Natural killer cell (primary cell): Measurements from ENCODE around the gene RERE. TPM values are rescaled to one million over a fixed set of nuclear protein-coding genes. Genes with fewer than 3 reads are reported as not detected.
A peak's percentile ranks its signal among the peaks of the same experiment; 100 is the strongest.

Experiments
- ATAC-seq, 3 donors: fragments of 150-1000 bp in 2 of 3; fragments of 200-7000 bp in 1 of 3; cut with Tn5 transposase; 1 replicate in 1 of 3; 2 replicates in 2 of 3; pipeline ENCODE4 v1.10.0; 2021; ENCODE audit warnings: mild to moderate bottlenecking in 2 of 3, moderate library complexity in 2 of 3
- DNase-seq, 2 donors: peaks; one replicate each; pipeline versions ENCODE4 v3.0.0 to v3.0.0-alpha.2; 2013 to 2021; ENCODE audit warnings: mixed read lengths in 1 of 2
- H3K27ac ChIP-seq: one replicate; pipeline ENCODE4 v1.5.1; 2013; ENCODE audit warnings: mild to moderate bottlenecking, low read length
- H3K27me3 ChIP-seq: one replicate; pipeline ENCODE4 v1.6.1; 2013; ENCODE audit warnings: low read length; ENCODE audit not compliant: control insufficient read depth, insufficient read depth
- H3K36me3 ChIP-seq: one replicate; pipeline ENCODE4 v1.6.1; 2013; ENCODE audit warnings: low read length; ENCODE audit not compliant: control insufficient read depth, insufficient read depth
- H3K4me1 ChIP-seq: one replicate; pipeline ENCODE4 v1.6.1; 2013; ENCODE audit warnings: low read length; ENCODE audit not compliant: control insufficient read depth, insufficient read depth
- H3K4me3 ChIP-seq: one replicate; pipeline ENCODE4 v1.5.1; 2013; ENCODE audit warnings: low read length
- H3K9me3 ChIP-seq: one replicate; pipeline ENCODE4 v1.6.1; 2013; ENCODE audit warnings: low read length; ENCODE audit not compliant: control insufficient read depth, insufficient read depth
- H3K27ac Mint-ChIP-seq, 2 donors: one replicate each; pipeline ENCODE4 v1.8.0; 2022; ENCODE audit warnings: mild to moderate bottlenecking in 2 of 2, mixed read lengths in 2 of 2, moderate library complexity in 1 of 2
- H3K27me3 Mint-ChIP-seq, 2 donors: one replicate each; pipeline ENCODE4 v1.8.0; 2022; ENCODE audit warnings: low read depth in 2 of 2, mixed read lengths in 2 of 2
- H3K36me3 Mint-ChIP-seq: one replicate; pipeline ENCODE4 v1.8.0; 2022; ENCODE audit warnings: mixed read lengths
- H3K4me1 Mint-ChIP-seq, 2 donors: one replicate each; pipeline ENCODE4 v1.8.0; 2022; ENCODE audit warnings: mixed read lengths in 2 of 2
- H3K4me3 Mint-ChIP-seq: one replicate; pipeline ENCODE4 v1.8.0; 2022; ENCODE audit warnings: mild to moderate bottlenecking, moderate library complexity, mixed read lengths
- H3K9me3 Mint-ChIP-seq, 2 donors: one replicate each; pipeline ENCODE4 v1.8.0; 2022; ENCODE audit warnings: mixed read lengths in 2 of 2
- CTCF ChIP-seq: fragments of 200-600 bp; IDR thresholded peaks from one replicate; pipeline ENCODE4 v1.8.0; 2022; ENCODE audit warnings: antibody characterized with exemption
- WGBS: methylation state at CpG from one replicate; pipeline ENCODE4 v1.1.7; 2013; ENCODE audit warnings: missing lambda C conversion rate; ENCODE audit not compliant: insufficient coverage; 5-methylcytosine and 5-hydroxymethylcytosine counted together
- intact Hi-C: fragments of 100-400 bp; cut with micrococcal nuclease; formaldehyde crosslinking; loops from one replicate; pipeline ENCODE4 v1.14.2; 2022
- total RNA-seq, 4 donors: library from RNA; stranded (reverse); fragments of 120-200 nt in 1 of 4; gene quantifications; one replicate each; pipeline versions ENCODE4 v1.2.3 to v1.2.4, GENCODE V29; 2013 to 2022

The RERE gene
- total RNA-seq, 3 donors from 2014 or later (not counting 1 experiment from before 2014, with no cell fraction given) = 67.7 to 76.0 (median 73.0) TPM

- H3K27ac Mint-ChIP-seq = peak overlapping the region; percentile 80 to 85
- intact Hi-C loops = loop anchor here (5.0 kb wide), 1 partner anchor 33 kb away; no protein-coding TSS in a partner anchor
- TF ChIP-seq CTCF = no peak
- Histone ChIP-seq H3K27ac (peak overlapping the region; percentile 32), H3K36me3 (no peaks in the 10 kb centered on the region), H3K4me1 (peaks cover 8% of the 10 kb centered on the region), H3K4me3 (no peak overlapping the region), H3K27me3 (no peaks in the 10 kb centered on the region), H3K9me3 (no peaks in the 10 kb centered on the region)
- no peaks in the 10 kb centered on the region for H3K27me3 Mint-ChIP-seq
- 30% methylated on average over 6 of the region's 7 CpGs for WGBS
- peaks cover 57 to 58% of the 10 kb centered on the region in 2 donors for H3K4me1 Mint-ChIP-seq
- no peaks in the 10 kb centered on the region for H3K36me3 Mint-ChIP-seq
- peak in 1 of 2 donors; percentile 27 for DNase-seq
- ATAC-seq = peak; percentile 78 to 90 (median 86)
- H3K4me3 Mint-ChIP-seq = peak overlapping the region; percentile 69
- H3K9me3 Mint-ChIP-seq = no peaks in the 10 kb centered on the region
Measured at GRCh38 chr1:8629241-8630091, 188.0 kb downstream of the RERE start.

- Histone ChIP-seq H3K27ac (no peak overlapping the region), H3K27me3 (no peaks in the 10 kb centered on the region), H3K36me3 (no peaks in the 10 kb centered on the region), H3K4me3 (no peak overlapping the region), H3K9me3 (no peaks in the 10 kb centered on the region), H3K4me1 (peaks cover 9% of the 10 kb centered on the region)
- no peak for DNase-seq
- Mint-ChIP-seq H3K27me3 (no peaks in the 10 kb centered on the region), H3K27ac (peak overlapping the region; percentile 80 to 85), H3K36me3 (no peaks in the 10 kb centered on the region), H3K9me3 (no peaks in the 10 kb centered on the region), H3K4me3 (no peak overlapping the region), H3K4me1 (peaks cover 57 to 62% of the 10 kb centered on the region in 2 donors)
- 92% methylated on average over 2 of the region's 2 CpGs for WGBS
- no peak for ATAC-seq
- intact Hi-C loops = loop anchor here (5.0 kb wide), 1 partner anchor 34 kb away; no protein-coding TSS in a partner anchor
- TF ChIP-seq CTCF = no peak
Measured at GRCh38 chr1:8628606-8629005, 188.8 kb downstream of the RERE start.

GRCh38 chr1:8627728-8628127, 189.7 kb downstream of the RERE start:
- intact Hi-C loops = loop anchor here (5.0 kb wide), 1 partner anchor 35 kb away; no protein-coding TSS in a partner anchor
- H3K4me1 ChIP-seq = peaks cover 10% of the 10 kb centered on the region
- Mint-ChIP-seq H3K4me1 (peaks cover 61 to 65% of the 10 kb centered on the region in 2 donors), H3K27ac (peak overlapping the region; percentile 20 to 47), H3K27me3 (no peaks in the 10 kb centered on the region), H3K9me3 (no peaks in the 10 kb centered on the region), H3K4me3 (no peak overlapping the region), H3K36me3 (no peaks in the 10 kb centered on the region)
- TF ChIP-seq CTCF = no peak
- no peak for DNase-seq
- no peak for ATAC-seq
- H3K36me3 ChIP-seq = no peaks in the 10 kb centered on the region
- 90% methylated on average over 4 of the region's 5 CpGs for WGBS
- no peaks in the 10 kb centered on the region for H3K9me3 ChIP-seq
- no peak overlapping the region for H3K4me3 ChIP-seq
- no peaks in the 10 kb centered on the region for H3K27me3 ChIP-seq
- H3K27ac ChIP-seq = peak overlapping the region; percentile 27
